Glomerular endothelial cell (primary cell): ENCODE data around the gene TAL1. TPM values are rescaled to one million over a fixed set of nuclear protein-coding genes. Genes with fewer than 3 reads are reported as not detected.

Experiments used
- DNase-seq: peaks from one replicate; pipeline ENCODE4 v3.0.0-alpha.2; 2011; ENCODE audit warnings: low read depth, low spot score; ENCODE audit errors: extremely low read depth
- total RNA-seq: library from RNA; depleted of rRNA; stranded (reverse); fragments of >200 nt; gene quantifications from 2 replicates; pipeline ENCODE4 v1.2.3, GENCODE V29; 2015

TAL1 gene
- total RNA-seq, 1 donor from 2014 or later = 23.2 TPM

- no peak for DNase-seq
Measured at GRCh38 chr1:47178654-47179016, 53.4 kb downstream of the TAL1 start.

DNA sequence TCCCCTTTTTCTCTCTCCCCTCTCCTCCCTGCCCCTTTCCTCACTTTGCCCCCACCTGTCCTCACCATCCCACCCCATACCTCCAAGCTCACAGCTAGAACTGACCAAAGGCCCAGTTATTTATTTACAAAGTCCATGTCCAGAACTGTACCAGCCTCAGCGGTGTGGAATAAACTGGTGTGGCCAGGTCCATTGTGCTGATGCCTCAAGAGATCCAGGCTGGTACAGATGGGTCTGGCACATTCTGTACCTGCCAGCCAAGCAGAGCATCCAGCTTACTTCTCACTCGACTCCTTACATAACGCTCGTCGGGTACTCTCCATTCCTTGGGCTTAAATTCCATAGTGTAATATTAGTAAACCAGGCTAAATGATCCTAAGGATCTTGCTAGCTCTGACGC is 54.0 kb downstream of the TAL1 start:
- DNase-seq = no peak

GRCh38 chr1:47175227-47175934 is 56.6 kb downstream of the TAL1 start:
- peak; percentile 41 for DNase-seq

GRCh38 chr1:47174656-47175020 is 57.4 kb downstream of the TAL1 start:
- DNase-seq = no peak

GRCh38 chr1:47172782-47173181 is 59.2 kb downstream of the TAL1 start:
- DNase-seq = no peak

Other genes starting within 250 kb of the TAL1 start
- gene CYP4X1, start 208.6 kb downstream of the TAL1 start, total RNA-seq = 1.6 TPM in 1 of 2 replicates, not detected in the other
- gene CYP4Z1, start 165.0 kb downstream of the TAL1 start, total RNA-seq = not detected in 2 replicates
- gene CYP4A22, start 94.8 kb downstream of the TAL1 start, total RNA-seq = not detected in 2 replicates
- not detected in 2 replicates for gene PDZK1IP1, start 42.2 kb downstream of the TAL1 start, total RNA-seq
- gene STIL, start 81.9 kb upstream of the TAL1 start, total RNA-seq = 3.8 and 7.8 TPM in 2 replicates
- gene CMPK1, start 101.6 kb upstream of the TAL1 start, total RNA-seq = 82.2 and 88.1 TPM in 2 replicates
- not detected in 2 replicates for gene FOXE3, start 184.1 kb upstream of the TAL1 start, total RNA-seq
- gene FOXD2, start 205.8 kb upstream of the TAL1 start, total RNA-seq = 0.10 and 0.18 TPM in 2 replicates